PFSK-1 (cell line): ENCODE measurements around the gene LGR4.
A peak's percentile ranks its signal among the peaks of the same experiment; 100 is the strongest.

Experiments
- FOXP2 ChIP-seq: optimal IDR thresholded peaks from 2 replicates; pipeline ENCODE3; 2011; ENCODE audit warnings: borderline replicate concordance, control low read depth, inconsistent platforms; ENCODE audit not compliant: insufficient read depth; ENCODE audit errors: extremely low read length, extremely low read depth
- POLR2AphosphoS5 ChIP-seq: IDR thresholded peaks from 2 replicates; pipeline ENCODE4 v1.6.1; 2012; ENCODE audit warnings: low read depth, mild to moderate bottlenecking, control low read depth, low read length, moderate library complexity
- SIN3A ChIP-seq: IDR thresholded peaks from 2 replicates; pipeline ENCODE4 v1.6.1; 2012; ENCODE audit warnings: mild to moderate bottlenecking, low read length, moderate library complexity, borderline replicate concordance; ENCODE audit not compliant: insufficient read depth
- TAF1 ChIP-seq: IDR thresholded peaks from 2 replicates; pipeline ENCODE4 v1.6.1; 2012; ENCODE audit warnings: low read length, control low read depth, borderline replicate concordance; ENCODE audit not compliant: insufficient read depth
- TF ChIP-seq, protein P1 (sequence below), 2 experiments: IDR thresholded peaks; 2 replicates each; pipeline versions ENCODE4 v1.6.1 to v1.8.0; 2011 to 2012; ENCODE audit warnings: low read depth in 2 of 2, low read length in 2 of 2, control low read depth in 1 of 2, inconsistent platforms in 1 of 2, mild to moderate bottlenecking in 1 of 2, moderate library complexity in 1 of 2; ENCODE audit not compliant: insufficient read depth in 1 of 2

The LGR4 gene

DNA sequence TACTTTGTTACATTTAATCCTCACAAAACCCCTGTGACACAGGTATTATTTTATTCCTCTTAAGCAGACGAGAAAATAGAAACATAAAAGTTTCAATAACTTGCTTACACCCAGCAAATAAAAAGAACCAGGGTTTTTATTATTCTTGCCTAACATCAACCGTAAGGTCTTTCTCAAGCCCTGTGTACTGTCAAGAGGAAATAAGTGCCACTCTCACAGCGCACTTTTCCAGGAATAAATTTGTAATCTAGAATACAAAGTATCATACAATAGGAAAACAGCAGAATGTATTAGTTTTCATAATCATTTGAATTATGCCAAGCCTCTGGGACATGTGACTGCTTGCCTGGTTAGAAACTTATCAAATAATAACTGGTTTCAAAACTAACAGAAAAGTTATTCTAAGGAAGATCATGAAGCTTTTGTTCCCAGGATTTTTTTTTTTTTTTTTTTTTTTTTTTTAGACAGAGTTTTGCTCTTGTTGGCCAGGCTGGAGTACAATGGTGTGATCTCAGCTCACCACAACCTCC, 117.0 kb downstream of the LGR4 start:
- TF ChIP-seq FOXP2 (no peak), SIN3A (no peak), TAF1 (no peak), POLR2AphosphoS5 (no peak)
- TF ChIP-seq, protein P1, sequence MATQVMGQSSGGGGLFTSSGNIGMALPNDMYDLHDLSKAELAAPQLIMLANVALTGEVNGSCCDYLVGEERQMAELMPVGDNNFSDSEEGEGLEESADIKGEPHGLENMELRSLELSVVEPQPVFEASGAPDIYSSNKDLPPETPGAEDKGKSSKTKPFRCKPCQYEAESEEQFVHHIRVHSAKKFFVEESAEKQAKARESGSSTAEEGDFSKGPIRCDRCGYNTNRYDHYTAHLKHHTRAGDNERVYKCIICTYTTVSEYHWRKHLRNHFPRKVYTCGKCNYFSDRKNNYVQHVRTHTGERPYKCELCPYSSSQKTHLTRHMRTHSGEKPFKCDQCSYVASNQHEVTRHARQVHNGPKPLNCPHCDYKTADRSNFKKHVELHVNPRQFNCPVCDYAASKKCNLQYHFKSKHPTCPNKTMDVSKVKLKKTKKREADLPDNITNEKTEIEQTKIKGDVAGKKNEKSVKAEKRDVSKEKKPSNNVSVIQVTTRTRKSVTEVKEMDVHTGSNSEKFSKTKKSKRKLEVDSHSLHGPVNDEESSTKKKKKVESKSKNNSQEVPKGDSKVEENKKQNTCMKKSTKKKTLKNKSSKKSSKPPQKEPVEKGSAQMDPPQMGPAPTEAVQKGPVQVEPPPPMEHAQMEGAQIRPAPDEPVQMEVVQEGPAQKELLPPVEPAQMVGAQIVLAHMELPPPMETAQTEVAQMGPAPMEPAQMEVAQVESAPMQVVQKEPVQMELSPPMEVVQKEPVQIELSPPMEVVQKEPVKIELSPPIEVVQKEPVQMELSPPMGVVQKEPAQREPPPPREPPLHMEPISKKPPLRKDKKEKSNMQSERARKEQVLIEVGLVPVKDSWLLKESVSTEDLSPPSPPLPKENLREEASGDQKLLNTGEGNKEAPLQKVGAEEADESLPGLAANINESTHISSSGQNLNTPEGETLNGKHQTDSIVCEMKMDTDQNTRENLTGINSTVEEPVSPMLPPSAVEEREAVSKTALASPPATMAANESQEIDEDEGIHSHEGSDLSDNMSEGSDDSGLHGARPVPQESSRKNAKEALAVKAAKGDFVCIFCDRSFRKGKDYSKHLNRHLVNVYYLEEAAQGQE (IDR thresholded peaks at IDR 0.05; ENCODE audit: insufficient read depth in 1 of 2, low read depth in 2 of 2, low read length in 2 of 2): no peak

DNA sequence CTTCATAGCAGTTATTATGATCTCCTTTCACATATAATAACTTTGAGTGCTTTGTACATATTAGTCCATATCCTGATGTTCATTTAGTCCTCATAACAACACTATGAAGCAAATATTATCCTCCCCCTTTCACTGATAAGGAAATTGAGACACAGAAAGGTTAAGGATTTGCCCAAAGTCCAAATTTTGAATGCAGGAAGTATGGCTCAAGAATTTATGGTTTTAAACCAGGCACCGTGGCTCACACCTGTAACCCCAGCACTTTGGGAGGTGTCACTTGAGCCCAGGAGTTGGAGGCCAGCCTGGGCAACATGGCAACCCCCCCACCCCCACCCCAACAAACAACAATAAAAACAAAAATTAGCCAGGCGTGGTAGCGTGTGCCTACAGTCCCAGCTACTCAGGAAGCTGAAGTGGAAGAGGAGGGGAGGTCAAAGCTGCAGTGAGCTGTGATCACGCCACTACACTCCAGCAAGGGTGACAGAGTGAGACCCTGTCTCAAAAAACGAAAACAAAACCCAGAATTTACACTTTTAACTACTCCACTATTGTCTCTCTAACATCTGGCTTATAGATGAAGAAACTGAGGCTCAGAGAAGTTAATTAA, 118.1 kb downstream of the LGR4 start:
- TF ChIP-seq POLR2AphosphoS5 (no peak), SIN3A (0 out of 2 replicates have a peak, but pooled peaks have one; percentile 19), TAF1 (no peak)

DNA sequence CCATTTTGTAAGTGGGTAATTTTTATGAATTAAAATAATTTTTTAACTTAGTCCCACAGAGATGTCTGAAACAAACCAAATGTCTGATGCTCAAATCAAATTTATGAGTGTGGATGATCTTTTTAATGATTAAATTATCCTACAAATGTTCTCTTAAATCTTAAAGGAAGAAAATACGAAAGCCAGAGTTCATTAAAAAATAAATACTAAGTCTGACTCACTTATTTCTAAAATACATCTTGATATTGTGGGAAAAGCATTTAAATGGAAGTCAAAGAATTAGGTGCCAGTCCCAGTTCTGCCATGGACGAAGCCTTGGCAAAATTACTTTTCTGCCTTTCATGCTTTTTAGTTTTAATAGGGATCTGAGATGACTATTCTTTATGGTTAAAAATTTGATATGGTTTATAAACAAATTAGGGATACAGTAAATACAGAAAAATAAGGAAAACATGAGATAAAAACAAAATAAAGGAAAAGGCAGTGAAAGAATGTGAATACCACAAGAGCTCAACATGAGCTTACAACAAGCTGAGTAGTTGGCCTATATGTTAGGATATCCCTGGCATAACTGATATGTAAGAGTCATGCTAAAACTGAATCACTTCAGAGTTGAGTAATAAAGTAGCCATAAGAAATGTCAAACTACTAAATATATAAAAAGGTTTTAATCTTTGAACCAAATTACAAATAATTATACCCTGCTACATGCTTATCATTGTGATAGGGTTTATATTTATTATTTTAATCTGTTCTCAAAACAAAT, 118.8 kb downstream of the LGR4 start:
- no peak for TF ChIP-seq TAF1
- TF ChIP-seq FOXP2: no peak
- TF ChIP-seq, protein P1 (IDR thresholded peaks at IDR 0.05; ENCODE audit: insufficient read depth in 1 of 2, low read depth in 2 of 2, low read length in 2 of 2): no peak
- no peak for TF ChIP-seq SIN3A
- TF ChIP-seq POLR2AphosphoS5: no peak

DNA sequence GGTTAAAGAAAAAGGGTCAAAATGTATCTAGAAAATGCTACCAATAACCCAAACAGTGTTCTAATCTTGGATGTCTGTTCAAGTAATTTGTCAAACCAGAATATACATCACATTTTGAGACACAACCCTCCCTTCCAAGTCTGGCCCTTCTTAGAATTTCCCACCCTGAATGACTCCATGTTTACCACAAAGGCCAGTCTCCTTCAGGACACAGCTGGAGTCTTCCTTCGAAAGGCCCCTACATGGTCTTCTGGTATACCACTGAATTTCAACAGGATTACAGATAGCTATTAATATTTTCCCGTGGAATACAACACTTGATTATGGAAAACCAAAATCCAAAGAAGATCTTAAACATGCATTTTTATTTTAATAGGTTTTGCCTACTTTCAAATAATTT, 119.8 kb downstream of the LGR4 start:
- TF ChIP-seq SIN3A: no peak
- TF ChIP-seq POLR2AphosphoS5: no peak
- no peak for TF ChIP-seq FOXP2
- TF ChIP-seq, protein P1 (IDR thresholded peaks at IDR 0.05; ENCODE audit: insufficient read depth in 1 of 2, low read depth in 2 of 2, low read length in 2 of 2): no peak
- no peak for TF ChIP-seq TAF1

DNA sequence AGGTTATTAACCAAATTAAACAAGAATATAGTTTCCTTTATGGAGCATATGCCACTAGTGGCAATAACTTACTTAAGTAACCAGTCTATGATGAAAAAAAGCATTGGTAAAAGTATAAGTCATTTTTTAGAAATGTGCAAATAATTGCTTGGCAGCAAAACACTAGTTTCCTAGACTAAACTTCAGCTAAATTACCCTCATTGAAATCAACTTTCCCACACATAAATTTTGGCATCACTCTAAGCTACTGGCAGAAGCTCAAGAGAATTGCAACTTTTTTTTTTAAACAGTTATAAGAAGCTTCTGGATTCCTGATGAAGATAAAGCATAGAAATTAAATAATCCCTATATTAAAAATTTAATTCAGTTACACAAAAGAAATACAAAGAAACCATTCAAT, 122.1 kb downstream of the LGR4 start:
- TF ChIP-seq SIN3A: no peak
- TF ChIP-seq, protein P1 (IDR thresholded peaks at IDR 0.05; ENCODE audit: insufficient read depth in 1 of 2, low read depth in 2 of 2, low read length in 2 of 2): no peak
- no peak for TF ChIP-seq TAF1
- TF ChIP-seq POLR2AphosphoS5: no peak
- TF ChIP-seq FOXP2: no peak
